Measurements from ENCODE around the gene B4GALNT4. TPM values are rescaled to one million over a fixed set of nuclear protein-coding genes. Genes with fewer than 3 reads are reported as not detected.
"Not testable (repeated sequence)": the region's sequence is repeated elsewhere in the genome, so short reads cannot be mapped to it uniquely, and the experiment has no call there.

B4GALNT4 gene
- total RNA-seq, 4 donors from 2014 or later: 7.1 to 22.2 (median 14.1) TPM

DNA sequence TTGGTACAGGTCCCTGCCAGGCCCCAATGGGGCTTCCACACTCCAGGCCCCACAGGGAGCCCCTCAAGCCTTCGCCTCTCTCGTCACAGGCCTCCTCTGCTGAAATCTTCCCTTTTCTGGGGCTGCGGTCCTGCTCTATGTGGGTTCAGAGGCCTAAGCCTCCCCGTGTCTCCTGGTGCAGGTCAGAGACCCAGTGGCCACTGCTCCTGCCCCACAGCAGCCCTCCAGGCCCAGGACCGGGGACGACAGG lies 42.8 kb upstream of the B4GALNT4 start:
- Histone ChIP-seq H3K27me3 (no peaks in the 10 kb centered on the region), H3K9me3 (no peaks in the 10 kb centered on the region), H3K27ac (peak overlapping the region; percentile 86 to 97 (median 94)), H3K4me3 (no peak overlapping the region), H3K36me3 (no peaks in the 10 kb centered on the region), H3K4me1 (peaks cover 4 to 61% (median 44%) of the 10 kb centered on the region in 4 donors)
- no peak for TF ChIP-seq EP300 (IDR thresholded peaks at IDR 0.05)
- TF ChIP-seq, protein P1, sequence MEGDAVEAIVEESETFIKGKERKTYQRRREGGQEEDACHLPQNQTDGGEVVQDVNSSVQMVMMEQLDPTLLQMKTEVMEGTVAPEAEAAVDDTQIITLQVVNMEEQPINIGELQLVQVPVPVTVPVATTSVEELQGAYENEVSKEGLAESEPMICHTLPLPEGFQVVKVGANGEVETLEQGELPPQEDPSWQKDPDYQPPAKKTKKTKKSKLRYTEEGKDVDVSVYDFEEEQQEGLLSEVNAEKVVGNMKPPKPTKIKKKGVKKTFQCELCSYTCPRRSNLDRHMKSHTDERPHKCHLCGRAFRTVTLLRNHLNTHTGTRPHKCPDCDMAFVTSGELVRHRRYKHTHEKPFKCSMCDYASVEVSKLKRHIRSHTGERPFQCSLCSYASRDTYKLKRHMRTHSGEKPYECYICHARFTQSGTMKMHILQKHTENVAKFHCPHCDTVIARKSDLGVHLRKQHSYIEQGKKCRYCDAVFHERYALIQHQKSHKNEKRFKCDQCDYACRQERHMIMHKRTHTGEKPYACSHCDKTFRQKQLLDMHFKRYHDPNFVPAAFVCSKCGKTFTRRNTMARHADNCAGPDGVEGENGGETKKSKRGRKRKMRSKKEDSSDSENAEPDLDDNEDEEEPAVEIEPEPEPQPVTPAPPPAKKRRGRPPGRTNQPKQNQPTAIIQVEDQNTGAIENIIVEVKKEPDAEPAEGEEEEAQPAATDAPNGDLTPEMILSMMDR (IDR thresholded peaks at IDR 0.05): no peak
- TF ChIP-seq POLR2A (IDR thresholded peaks at IDR 0.05): no peak
- DNase-seq (ENCODE audit: low spot score in 2 of 2): no peak
- WGBS, 2 donors: 44 to 45% methylated on average over 6 of the region's 6 CpGs

GRCh38 chr11:326842-327580 lies 42.3 kb upstream of the B4GALNT4 start:
- 2 to 5% methylated on average over 18 to 19 of the region's 19 CpGs for WGBS, 2 donors

GRCh38 chr11:327581-327923 lies 41.7 kb upstream of the B4GALNT4 start:
- Histone ChIP-seq H3K4me1 (peaks cover 4 to 59% (median 42%) of the 10 kb centered on the region in 4 donors), H3K9me3 (no peaks in the 10 kb centered on the region), H3K4me3 (peak overlapping the region in 1 of 4 donors; percentile 23), H3K27me3 (no peaks in the 10 kb centered on the region), H3K27ac (peak overlapping the region; percentile 86 to 97 (median 94)), H3K36me3 (no peaks in the 10 kb centered on the region)
- TF ChIP-seq, protein P1 (IDR thresholded peaks at IDR 0.05): no peak
- TF ChIP-seq POLR2A (IDR thresholded peaks at IDR 0.05) (no peak), EP300 (IDR thresholded peaks at IDR 0.05) (no peak)
- no peak for DNase-seq (ENCODE audit: low spot score in 2 of 2)
- WGBS, 2 donors: 95 to 96% methylated on average over 3 of the region's 3 CpGs

More at GRCh38 chr11:326842-327580, 42.3 kb upstream of the B4GALNT4 start:
- Histone ChIP-seq H3K9me3 (no peaks in the 10 kb centered on the region), H3K27ac (peak overlapping the region; percentile 86 to 97 (median 94)), H3K4me1 (peaks cover 4 to 61% (median 44%) of the 10 kb centered on the region in 4 donors), H3K4me3 (peak overlapping the region in 2 of 4 donors; percentile 7 to 23), H3K27me3 (no peaks in the 10 kb centered on the region), H3K36me3 (no peaks in the 10 kb centered on the region)
- DNase-seq (ENCODE audit: low spot score in 2 of 2): peak; percentile 81 to 91
- TF ChIP-seq POLR2A (IDR thresholded peaks at IDR 0.05): peak in 1 of 2 donors; percentile 43
- peak; percentile 69 to 83 for TF ChIP-seq EP300 (IDR thresholded peaks at IDR 0.05)
- TF ChIP-seq, protein P1 (IDR thresholded peaks at IDR 0.05): no peak

DNA sequence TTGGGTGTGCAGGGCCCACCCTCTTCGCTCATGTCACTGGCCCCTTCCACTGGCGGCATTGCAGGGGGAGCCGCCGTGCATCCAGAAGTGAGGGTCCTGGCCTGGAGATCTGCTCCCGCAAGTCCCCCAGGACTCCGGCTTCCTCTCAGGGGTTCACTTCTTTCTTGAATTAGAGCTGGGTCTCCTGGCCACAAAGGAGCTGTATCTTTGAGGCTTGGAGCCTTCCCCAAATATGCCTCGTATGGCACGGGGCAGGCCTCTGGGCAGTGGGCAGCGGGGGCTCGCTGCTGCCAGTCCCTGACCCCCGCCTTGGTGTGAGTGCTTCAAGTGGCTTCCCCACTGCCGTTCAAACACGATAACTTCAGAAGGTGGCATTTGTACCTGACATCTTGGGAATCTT lies 41.3 kb upstream of the B4GALNT4 start:
- Histone ChIP-seq H3K27ac (peak overlapping the region in 3 of 4 donors; percentile 92 to 97 (median 95)), H3K36me3 (no peaks in the 10 kb centered on the region), H3K4me3 (no peak overlapping the region), H3K4me1 (peaks cover 4 to 55% (median 40%) of the 10 kb centered on the region in 4 donors), H3K9me3 (no peaks in the 10 kb centered on the region), H3K27me3 (no peaks in the 10 kb centered on the region)
- no peak for DNase-seq (ENCODE audit: low spot score in 2 of 2)
- 94 to 95% methylated on average over 13 of the region's 13 CpGs for WGBS, 2 donors
- TF ChIP-seq POLR2A (IDR thresholded peaks at IDR 0.05): no peak
- TF ChIP-seq, protein P1 (IDR thresholded peaks at IDR 0.05): no peak
- TF ChIP-seq EP300 (IDR thresholded peaks at IDR 0.05): no peak

DNA sequence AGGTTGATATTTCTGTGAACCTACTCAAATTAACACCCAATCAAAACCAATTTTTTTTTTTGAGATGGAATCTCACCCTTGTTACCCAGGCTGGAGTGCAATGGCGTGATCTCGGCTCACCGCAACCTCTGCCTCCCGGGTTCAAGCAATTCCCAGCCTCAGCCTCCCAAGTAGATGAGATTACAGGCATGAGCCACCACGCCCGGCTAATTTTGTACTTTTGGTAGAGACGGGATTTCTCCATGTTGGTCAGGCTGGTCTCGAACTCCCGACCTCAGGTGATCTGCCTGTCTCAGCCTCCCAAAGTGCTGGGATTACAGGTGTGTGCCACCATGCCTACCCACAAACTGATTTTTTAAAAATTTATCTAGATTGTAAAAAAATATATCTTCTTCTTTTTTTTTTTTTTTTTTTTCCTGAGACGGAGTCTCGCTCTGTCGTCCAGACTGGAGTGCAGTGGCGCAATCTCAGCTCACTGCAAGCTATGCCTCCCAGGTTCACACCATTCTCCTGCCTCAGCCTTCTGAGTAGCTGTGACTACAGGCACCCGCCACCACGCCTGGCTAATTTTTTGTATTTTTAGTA lies 40.7 kb upstream of the B4GALNT4 start:
- WGBS, 2 donors: 92 to 93% methylated on average over 15 of the region's 15 CpGs
- H3K4me1 ChIP-seq: peaks cover 4 to 53% (median 39%) of the 10 kb centered on the region in 4 donors
- not testable (repeated sequence) for H3K27me3 ChIP-seq; H3K36me3 ChIP-seq; H3K4me3 ChIP-seq; DNase-seq (ENCODE audit: low spot score in 2 of 2); H3K9me3 ChIP-seq
- peak overlapping the region in 2 of 4 donors; percentile 92 to 97 for H3K27ac ChIP-seq

Measured in tibial nerve (tissue), 4 donors.